Lower leg skin (tissue), 3 donors: ENCODE measurements around the gene PHETA2.

Experiments used
- POLR2A ChIP-seq, 2 donors: fragments of 450-650 bp; IDR thresholded peaks; one replicate each; pipeline ENCODE4 v1.6.1; 2016 to 2017; ENCODE audit warnings: antibody characterized with exemption in 2 of 2, mild to moderate bottlenecking in 1 of 2, moderate library complexity in 1 of 2
- TF ChIP-seq, protein P1 (sequence below), 3 donors: fragments of 450-650 bp; IDR thresholded peaks; one replicate each; pipeline ENCODE4 v1.5.1; 2016; ENCODE audit warnings: antibody characterized with exemption in 3 of 3, mild to moderate bottlenecking in 3 of 3, moderate library complexity in 2 of 3

DNA sequence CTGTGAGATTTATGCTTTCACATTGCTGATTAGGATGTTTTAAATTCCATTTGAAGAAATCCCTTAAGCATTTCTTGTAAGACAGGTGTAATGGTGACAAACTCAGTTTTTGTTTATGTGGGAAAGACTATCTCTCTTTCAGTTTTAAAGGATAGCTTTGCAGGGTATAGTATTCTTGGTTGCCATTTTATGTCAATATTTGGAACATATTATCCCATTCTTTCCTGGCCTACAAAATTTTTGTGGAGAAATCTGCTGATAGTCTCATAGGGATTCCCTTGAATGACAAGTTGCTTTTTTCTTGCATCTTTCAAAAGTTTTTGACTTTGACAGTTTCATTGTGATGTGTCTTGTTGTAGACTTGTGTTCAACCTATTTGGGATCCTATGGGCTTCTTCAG, 32.3 kb upstream of the PHETA2 start:
- TF ChIP-seq, protein P1, sequence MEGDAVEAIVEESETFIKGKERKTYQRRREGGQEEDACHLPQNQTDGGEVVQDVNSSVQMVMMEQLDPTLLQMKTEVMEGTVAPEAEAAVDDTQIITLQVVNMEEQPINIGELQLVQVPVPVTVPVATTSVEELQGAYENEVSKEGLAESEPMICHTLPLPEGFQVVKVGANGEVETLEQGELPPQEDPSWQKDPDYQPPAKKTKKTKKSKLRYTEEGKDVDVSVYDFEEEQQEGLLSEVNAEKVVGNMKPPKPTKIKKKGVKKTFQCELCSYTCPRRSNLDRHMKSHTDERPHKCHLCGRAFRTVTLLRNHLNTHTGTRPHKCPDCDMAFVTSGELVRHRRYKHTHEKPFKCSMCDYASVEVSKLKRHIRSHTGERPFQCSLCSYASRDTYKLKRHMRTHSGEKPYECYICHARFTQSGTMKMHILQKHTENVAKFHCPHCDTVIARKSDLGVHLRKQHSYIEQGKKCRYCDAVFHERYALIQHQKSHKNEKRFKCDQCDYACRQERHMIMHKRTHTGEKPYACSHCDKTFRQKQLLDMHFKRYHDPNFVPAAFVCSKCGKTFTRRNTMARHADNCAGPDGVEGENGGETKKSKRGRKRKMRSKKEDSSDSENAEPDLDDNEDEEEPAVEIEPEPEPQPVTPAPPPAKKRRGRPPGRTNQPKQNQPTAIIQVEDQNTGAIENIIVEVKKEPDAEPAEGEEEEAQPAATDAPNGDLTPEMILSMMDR (IDR thresholded peaks at IDR 0.05): no peak
- TF ChIP-seq POLR2A (IDR thresholded peaks at IDR 0.05): no peak
